Iris pigment epithelial cell (primary cell): Measurements from ENCODE around the gene TMEM131.
A peak's percentile ranks its signal among the peaks of the same experiment; 100 is the strongest.
"Not testable (repeated sequence)": the region's sequence is repeated elsewhere in the genome, so short reads cannot be mapped to it uniquely, and the experiment has no call there.

Experiments
- DNase-seq: peaks from one replicate; pipeline ENCODE4 v3.0.0-alpha.2; 2011; ENCODE audit warnings: low read depth

Gene TMEM131

DNA sequence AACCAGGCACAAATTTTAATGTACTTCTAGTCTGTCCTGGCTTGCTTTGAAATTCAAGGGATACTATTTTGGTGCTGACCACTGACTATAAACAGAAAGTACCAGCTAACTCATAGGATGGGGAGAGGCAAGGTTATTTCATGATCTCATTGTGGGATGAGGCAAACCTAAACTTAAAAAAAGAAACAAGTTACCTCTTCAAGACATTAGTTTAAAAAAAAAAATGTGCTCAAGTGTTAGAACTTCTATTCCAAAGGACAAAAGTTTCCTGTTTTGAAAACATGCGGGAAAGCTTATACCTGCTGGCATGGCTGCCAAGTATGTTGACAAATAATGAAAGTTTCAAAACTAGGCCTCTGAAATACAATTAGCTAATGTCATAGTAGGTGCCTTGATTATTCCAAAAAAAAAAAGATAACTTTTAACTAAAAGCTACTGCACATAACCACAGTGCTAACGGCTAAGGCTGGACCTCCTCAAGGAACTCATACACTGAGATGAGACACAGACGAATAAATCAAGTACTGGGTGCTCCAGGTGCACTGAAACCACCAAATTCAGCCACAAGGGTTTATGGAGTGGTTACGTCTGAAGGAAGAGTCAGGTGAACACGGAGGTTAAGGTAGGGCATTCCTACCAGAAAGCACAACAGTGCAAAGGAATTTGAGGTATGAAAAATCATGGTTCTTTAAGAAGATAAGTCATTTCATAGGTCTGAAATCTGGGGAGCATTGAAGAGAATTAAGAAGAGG lies 38.1 kb downstream of the TMEM131 start:
- peak; percentile 14 for DNase-seq

DNA sequence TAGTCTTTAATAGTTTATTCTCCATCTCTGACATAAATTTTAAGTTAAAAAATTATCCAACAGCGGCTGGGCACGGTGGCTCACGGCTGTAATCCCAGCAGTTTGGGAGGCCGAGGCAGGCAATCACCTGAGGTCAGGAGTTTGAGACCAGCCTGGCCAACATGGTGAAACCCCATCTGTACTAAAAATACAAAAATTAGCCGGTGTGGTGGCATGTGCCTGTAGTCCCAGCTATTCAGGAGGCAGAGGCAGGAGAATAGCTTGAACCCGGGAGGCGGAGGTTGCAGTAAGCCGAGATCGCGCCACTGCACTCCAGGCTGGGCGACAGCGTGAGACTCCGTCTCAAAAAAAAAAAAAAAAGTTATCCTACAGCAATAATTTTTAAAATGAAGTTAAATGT lies 39.0 kb downstream of the TMEM131 start:
- DNase-seq, result not testable (repeated sequence)

DNA sequence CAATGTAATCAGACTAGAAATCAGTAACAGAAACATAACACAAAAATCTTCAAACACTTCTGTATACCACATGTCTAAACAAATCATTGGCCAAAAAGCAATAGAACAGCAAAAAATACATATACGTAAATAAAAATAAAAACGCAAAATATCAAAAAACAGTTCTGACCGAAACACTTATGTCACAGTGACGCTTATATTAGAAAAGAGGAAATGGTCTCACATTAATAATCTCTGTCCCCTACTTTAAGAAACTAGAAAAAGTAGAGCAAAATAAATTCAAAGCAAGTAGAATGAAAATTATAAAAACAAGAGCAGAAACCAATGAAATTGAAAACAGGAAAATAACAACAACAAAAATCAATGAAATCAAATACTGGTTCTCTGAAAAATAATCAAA lies 41.9 kb downstream of the TMEM131 start:
- no peak for DNase-seq

GRCh38 chr2:97952357-97952756 lies 43.4 kb downstream of the TMEM131 start:
- DNase-seq, result no peak

GRCh38 chr2:97951155-97951680 lies 44.5 kb downstream of the TMEM131 start:
- peak; percentile 20 for DNase-seq

- DNase-seq, result peak; percentile 93
These were observed 45.2 kb downstream of the TMEM131 start for GRCh38 chr2:97950329-97951154.

DNA sequence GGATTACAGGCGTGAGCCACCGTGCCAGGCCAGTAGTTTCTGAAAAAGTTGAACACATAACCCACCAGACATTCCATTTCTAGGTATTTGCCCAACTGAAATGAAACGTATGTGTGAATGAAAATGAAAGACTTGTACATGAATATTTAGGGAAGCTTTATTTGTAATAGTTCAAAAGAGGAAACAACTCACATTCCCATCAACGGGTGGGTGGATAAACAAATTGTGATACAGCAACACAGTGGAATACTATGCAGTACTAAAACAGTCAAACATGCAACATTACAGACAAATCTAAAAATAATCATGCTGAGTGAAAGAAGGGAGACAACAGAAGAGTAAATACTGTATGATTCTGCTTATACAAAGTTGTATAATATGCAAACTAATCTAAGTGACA lies 46.8 kb downstream of the TMEM131 start:
- no peak for DNase-seq

DNA sequence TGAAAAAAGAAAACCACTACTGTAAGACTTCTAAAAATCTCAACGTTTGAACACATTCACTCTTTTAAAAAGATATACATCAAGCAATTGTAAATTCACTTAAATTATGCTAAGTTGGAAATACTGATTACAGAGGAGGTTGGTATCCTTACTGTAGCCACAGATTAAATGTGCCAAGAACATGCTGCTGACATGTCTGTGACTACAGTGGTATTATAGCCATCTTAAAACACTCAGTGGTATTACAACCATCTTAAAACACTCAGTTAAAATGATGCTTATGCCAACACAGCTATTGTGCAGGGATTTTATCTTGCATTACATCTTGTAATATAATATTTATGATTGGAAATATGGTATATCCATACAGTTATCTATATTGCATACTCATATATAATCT lies 50.0 kb downstream of the TMEM131 start:
- DNase-seq, result no peak

DNA sequence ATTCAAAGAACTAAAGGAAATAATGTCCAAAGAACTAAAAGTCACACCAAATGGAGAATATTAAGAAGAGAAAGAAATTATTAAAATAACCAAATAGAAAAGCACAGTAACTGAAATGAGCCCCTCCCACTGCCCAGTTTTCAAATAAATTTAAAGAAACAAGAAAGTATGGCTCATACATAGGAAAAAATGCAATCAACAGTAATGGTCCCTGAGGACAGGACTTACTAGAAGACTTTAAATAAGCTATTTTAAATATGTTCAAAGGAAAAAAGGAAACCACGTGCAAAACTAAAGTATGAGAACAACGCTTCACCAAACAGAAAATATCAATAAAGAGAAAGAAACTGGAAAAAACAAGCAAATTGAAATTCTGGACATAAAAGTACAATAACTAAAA lies 58.9 kb downstream of the TMEM131 start:
- DNase-seq, result no peak

GRCh38 chr2:97936199-97936598 lies 59.5 kb downstream of the TMEM131 start:
- peak; percentile 14 for DNase-seq

GRCh38 chr2:97935719-97936161 lies 60.0 kb downstream of the TMEM131 start:
- DNase-seq, result peak; percentile 78

DNA sequence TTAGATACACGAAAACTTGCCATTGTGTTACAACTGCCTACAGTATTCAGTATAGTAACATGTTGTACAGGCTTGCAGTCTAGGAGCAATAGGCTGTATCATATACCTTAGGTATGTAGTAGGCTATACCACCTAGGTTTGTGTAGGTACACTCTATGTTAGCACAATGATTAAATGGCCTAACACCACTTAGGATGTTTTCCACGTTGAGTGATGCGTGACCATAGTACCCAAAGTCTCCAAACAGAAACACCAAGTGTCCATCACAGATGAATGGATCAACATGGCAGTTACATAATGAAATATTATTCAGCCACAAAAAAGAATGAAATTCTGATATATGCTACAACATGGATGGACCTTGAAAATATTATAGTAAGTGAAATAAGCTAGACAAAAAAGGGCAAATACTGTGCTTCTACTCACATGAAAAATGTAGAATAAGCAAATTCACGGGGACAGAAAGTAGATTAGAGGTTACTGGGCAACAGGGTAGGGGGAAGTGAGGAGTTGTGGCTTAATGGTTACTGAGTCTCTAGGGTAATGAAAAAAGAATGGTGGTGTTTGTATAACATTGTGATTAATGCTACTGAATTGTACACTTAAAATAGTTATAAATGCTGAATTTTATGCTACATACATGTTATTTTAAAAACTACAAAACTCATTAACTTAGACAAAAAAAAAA lies 62.6 kb downstream of the TMEM131 start:
- DNase-seq, result no peak

GRCh38 chr2:97931858-97932225 lies 63.9 kb downstream of the TMEM131 start:
- no peak for DNase-seq

GRCh38 chr2:97931118-97931857 lies 64.5 kb downstream of the TMEM131 start:
- no peak for DNase-seq

- no peak for DNase-seq
These were observed 67.2 kb downstream of the TMEM131 start for GRCh38 chr2:97928591-97928990.

GRCh38 chr2:97926946-97927345 lies 68.8 kb downstream of the TMEM131 start:
- DNase-seq, result peak; percentile 31

DNA sequence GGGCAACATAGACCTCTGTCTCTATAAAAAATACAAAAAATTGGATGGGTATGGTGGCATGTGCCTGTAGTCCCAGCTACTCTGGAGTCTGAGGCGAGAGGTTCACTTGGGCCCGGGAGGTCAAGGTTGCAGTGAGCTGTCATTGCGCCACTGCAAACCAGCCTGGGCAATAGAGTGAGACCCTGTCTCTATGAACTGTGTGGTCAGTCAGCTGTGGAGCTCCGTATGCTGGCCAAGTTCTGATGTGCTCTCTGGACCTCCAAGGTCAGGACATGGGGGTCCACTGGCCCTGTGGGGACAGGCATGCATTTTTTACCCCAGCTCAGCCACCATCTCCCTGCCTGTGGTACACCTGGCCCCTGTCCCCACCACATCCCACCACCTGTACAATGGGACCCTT lies 71.6 kb downstream of the TMEM131 start:
- DNase-seq, result no peak

GRCh38 chr2:97919858-97920257 lies 75.9 kb downstream of the TMEM131 start:
- DNase-seq, result no peak

DNA sequence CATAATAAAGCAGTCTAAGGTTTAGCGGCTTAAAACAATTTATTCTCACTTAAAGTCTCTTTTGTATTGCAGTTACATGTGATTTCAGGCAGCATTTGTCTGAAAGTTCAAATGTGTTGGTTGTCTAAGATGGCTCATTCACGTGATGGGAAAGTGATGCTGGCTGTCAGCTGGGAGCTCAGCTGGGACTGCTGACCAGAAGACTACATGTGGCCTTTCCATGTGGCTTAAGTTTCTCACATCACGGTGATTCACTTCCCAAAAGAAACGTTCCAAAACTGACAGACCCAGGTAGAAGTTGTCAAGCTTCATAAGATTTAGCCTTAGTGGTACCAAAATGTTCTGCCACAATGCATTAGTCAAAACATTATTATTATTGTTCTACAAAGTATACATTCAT lies 76.9 kb downstream of the TMEM131 start:
- no peak for DNase-seq

- not testable (repeated sequence) for DNase-seq
These were observed 78.1 kb downstream of the TMEM131 start for GRCh38 chr2:97917668-97918067.

DNA sequence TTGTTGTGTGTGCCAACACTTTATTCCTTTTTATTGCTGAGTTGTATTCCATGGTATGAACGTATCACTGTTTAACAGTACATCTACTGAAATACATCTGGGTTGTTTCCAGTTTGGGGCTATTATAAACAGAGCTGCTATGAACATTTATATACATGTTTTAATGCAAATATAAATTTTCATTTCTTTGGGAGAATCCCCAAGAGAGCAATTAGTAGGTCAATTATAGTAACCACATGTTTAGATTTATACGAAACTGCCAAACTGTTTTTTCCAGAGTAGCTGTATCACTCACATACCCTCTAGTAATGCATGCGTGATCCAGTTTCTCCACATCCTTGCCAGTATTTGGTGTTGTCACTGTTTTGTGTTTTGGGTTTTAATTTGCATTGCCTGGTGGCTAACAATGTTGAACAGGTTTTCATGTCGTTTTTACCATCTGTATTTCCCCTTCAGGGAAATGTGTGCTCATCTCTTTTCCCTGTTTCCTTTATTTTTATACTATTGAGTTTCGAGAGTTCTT lies 81.0 kb downstream of the TMEM131 start:
- no peak for DNase-seq

DNA sequence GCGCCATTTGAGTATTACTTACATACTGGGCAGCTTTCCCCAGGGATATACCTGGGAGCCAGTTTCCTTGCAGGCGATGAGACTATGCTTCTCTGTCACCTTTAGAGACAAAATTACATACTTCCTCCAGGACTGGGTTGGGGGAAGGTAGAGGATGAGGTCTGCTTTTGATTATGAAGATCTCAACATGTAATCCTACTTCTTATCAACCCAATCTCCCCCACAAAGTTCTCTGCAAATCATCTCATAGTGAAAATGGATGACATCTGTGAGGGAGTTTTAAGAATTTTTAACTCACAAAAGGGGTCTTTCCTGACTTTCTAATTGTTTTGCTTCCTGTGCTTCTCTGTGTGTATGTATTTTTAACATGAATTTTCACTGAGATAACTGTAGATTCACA lies 81.9 kb downstream of the TMEM131 start:
- no peak for DNase-seq
